ENCODE data around the gene ATP9A.

The ATP9A gene

GRCh38 chr20:51800872-51801121 lies 32.6 kb upstream of the ATP9A start:
- Histone ChIP-seq H3K36me3 (ENCODE audit: insufficient read depth, low read length) (no peaks in the 10 kb centered on the region), H3K4me3 (peak overlapping the region; percentile 75), H3K9ac (ENCODE audit: insufficient read length) (peak overlapping the region; percentile 72), H3K9me3 (ENCODE audit: low read depth, low read length) (no peaks in the 10 kb centered on the region), H3K27ac (no peak overlapping the region)
- TF ChIP-seq POLR2AphosphoS5 (IDR thresholded peaks at IDR 0.05; ENCODE audit: borderline replicate concordance, low read depth, low read length) (no peak), FOXP2 (optimal IDR thresholded peaks at IDR 0.05; ENCODE audit: control extremely low read depth, extremely low read length, insufficient read depth) (no peak), EZH2 (IDR thresholded peaks at IDR 0.05) (no peak)
- no peak for DNase-seq (ENCODE audit: low read depth, low spot score)

GRCh38 chr20:51800060-51800871 lies 32.1 kb upstream of the ATP9A start:
- peak overlapping the region; percentile 72 for H3K9ac ChIP-seq (ENCODE audit: insufficient read length)
- no peak overlapping the region for H3K27ac ChIP-seq
- H3K36me3 ChIP-seq (ENCODE audit: insufficient read depth, low read length): no peaks in the 10 kb centered on the region
- TF ChIP-seq FOXP2 (optimal IDR thresholded peaks at IDR 0.05; ENCODE audit: control extremely low read depth, extremely low read length, insufficient read depth) (no peak), POLR2AphosphoS5 (IDR thresholded peaks at IDR 0.05; ENCODE audit: borderline replicate concordance, low read depth, low read length) (no peak), EZH2 (IDR thresholded peaks at IDR 0.05) (no peak)
- H3K4me3 ChIP-seq: peak overlapping the region; percentile 75
- H3K9me3 ChIP-seq (ENCODE audit: low read depth, low read length): no peaks in the 10 kb centered on the region
- no peak for DNase-seq (ENCODE audit: low read depth, low spot score)

- H3K9ac ChIP-seq (ENCODE audit: insufficient read length): no peak overlapping the region
- no peak overlapping the region for H3K27ac ChIP-seq
- H3K36me3 ChIP-seq (ENCODE audit: insufficient read depth, low read length): no peaks in the 10 kb centered on the region
- DNase-seq (ENCODE audit: low read depth, low spot score): no peak
- no peak overlapping the region for H3K4me3 ChIP-seq
- H3K9me3 ChIP-seq (ENCODE audit: low read depth, low read length): no peaks in the 10 kb centered on the region
- TF ChIP-seq EZH2 (IDR thresholded peaks at IDR 0.05): no peak
- no peak for TF ChIP-seq FOXP2 (optimal IDR thresholded peaks at IDR 0.05; ENCODE audit: control extremely low read depth, extremely low read length, insufficient read depth)
- TF ChIP-seq POLR2AphosphoS5 (IDR thresholded peaks at IDR 0.05; ENCODE audit: borderline replicate concordance, low read depth, low read length): no peak
Observed at GRCh38 chr20:51799401-51799860, 31.2 kb upstream of the ATP9A start.

DNA sequence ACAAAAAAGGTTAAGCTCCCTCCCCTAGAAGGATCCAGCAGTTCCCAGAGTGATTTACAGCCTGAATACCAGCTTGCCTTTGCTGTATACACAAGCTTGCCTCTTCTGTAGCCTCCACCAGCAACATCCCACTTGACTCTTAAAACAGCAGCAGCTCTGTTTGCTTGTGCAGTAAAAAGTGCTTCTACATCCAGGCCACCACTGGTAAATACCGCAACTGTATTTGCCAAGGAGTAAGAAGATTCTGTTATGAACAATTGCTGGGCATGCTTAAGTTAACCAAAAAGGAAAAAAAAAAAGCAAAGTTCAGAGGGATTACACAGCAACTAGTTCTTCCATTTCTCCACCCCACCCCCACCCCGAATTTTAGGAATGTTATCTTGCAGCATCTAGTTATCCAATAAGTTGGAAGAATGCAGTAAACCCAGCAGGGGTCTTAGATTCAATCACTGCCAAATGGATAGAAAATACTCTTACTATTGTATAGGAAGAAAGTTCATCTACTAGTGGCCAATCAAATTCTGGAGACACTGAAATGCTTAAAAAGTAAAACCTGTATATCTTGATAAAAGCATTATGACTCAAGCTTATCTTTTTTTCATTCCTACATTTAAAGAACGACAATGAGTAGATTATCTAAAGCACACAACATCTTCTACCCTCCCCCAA lies 29.3 kb upstream of the ATP9A start:
- DNase-seq (ENCODE audit: low read depth, low spot score): peak; percentile 35
- Histone ChIP-seq H3K9ac (ENCODE audit: insufficient read length) (no peak overlapping the region), H3K4me3 (peak overlapping the region; percentile 49), H3K27ac (peak overlapping the region; percentile 61), H3K36me3 (ENCODE audit: insufficient read depth, low read length) (no peaks in the 10 kb centered on the region), H3K9me3 (ENCODE audit: low read depth, low read length) (no peaks in the 10 kb centered on the region)
- TF ChIP-seq EZH2 (IDR thresholded peaks at IDR 0.05) (no peak), POLR2AphosphoS5 (IDR thresholded peaks at IDR 0.05; ENCODE audit: borderline replicate concordance, low read depth, low read length) (no peak), FOXP2 (optimal IDR thresholded peaks at IDR 0.05; ENCODE audit: control extremely low read depth, extremely low read length, insufficient read depth) (no peak)

- H3K9ac ChIP-seq (ENCODE audit: insufficient read length): no peak overlapping the region
- H3K36me3 ChIP-seq (ENCODE audit: insufficient read depth, low read length): no peaks in the 10 kb centered on the region
Observed at GRCh38 chr20:51796340-51796739, 28.1 kb upstream of the ATP9A start.

DNA sequence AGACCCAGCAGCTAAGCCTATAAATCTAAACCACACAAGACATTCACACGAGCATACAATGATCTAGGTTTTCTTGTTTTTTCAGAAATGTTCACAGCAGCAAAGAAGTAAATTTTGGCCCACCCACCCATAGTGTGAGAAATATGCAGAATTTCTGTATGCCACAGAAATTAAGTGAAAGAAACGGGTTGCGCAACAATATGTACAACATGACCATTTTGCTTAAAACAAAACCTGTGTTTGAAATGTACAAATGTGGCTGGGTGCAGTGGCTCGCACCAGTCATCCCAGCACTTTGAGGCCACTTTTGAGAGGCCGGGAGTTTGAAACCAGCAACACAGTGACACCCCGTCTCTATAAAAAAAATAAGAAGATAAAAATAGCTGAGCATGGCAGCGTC lies 24.8 kb upstream of the ATP9A start:
- Histone ChIP-seq H3K9me3 (ENCODE audit: low read depth, low read length) (no peaks in the 10 kb centered on the region), H3K4me3 (no peak overlapping the region), H3K9ac (ENCODE audit: insufficient read length) (no peak overlapping the region), H3K27ac (no peak overlapping the region), H3K36me3 (ENCODE audit: insufficient read depth, low read length) (no peaks in the 10 kb centered on the region)
- no peak for TF ChIP-seq FOXP2 (optimal IDR thresholded peaks at IDR 0.05; ENCODE audit: control extremely low read depth, extremely low read length, insufficient read depth)
- TF ChIP-seq EZH2 (IDR thresholded peaks at IDR 0.05): no peak
- TF ChIP-seq POLR2AphosphoS5 (IDR thresholded peaks at IDR 0.05; ENCODE audit: borderline replicate concordance, low read depth, low read length): no peak
- DNase-seq (ENCODE audit: low read depth, low spot score): no peak

More at GRCh38 chr20:51796340-51796739, 28.1 kb upstream of the ATP9A start:
- H3K9me3 ChIP-seq (ENCODE audit: low read depth, low read length): no peaks in the 10 kb centered on the region
- DNase-seq (ENCODE audit: low read depth, low spot score): no peak
- TF ChIP-seq FOXP2 (optimal IDR thresholded peaks at IDR 0.05; ENCODE audit: control extremely low read depth, extremely low read length, insufficient read depth) (no peak), POLR2AphosphoS5 (IDR thresholded peaks at IDR 0.05; ENCODE audit: borderline replicate concordance, low read depth, low read length) (no peak), EZH2 (IDR thresholded peaks at IDR 0.05) (no peak)
- H3K27ac ChIP-seq: no peak overlapping the region
- no peak overlapping the region for H3K4me3 ChIP-seq

- Histone ChIP-seq H3K4me3 (no peak overlapping the region), H3K9me3 (ENCODE audit: low read depth, low read length) (no peaks in the 10 kb centered on the region), H3K27ac (no peak overlapping the region), H3K9ac (ENCODE audit: insufficient read length) (no peak overlapping the region), H3K36me3 (ENCODE audit: insufficient read depth, low read length) (no peaks in the 10 kb centered on the region)
- TF ChIP-seq EZH2 (IDR thresholded peaks at IDR 0.05) (no peak), POLR2AphosphoS5 (IDR thresholded peaks at IDR 0.05; ENCODE audit: borderline replicate concordance, low read depth, low read length) (no peak), FOXP2 (optimal IDR thresholded peaks at IDR 0.05; ENCODE audit: control extremely low read depth, extremely low read length, insufficient read depth) (no peak)
- DNase-seq (ENCODE audit: low read depth, low spot score): no peak
Observed at GRCh38 chr20:51791626-51792025, 23.4 kb upstream of the ATP9A start.

DNA sequence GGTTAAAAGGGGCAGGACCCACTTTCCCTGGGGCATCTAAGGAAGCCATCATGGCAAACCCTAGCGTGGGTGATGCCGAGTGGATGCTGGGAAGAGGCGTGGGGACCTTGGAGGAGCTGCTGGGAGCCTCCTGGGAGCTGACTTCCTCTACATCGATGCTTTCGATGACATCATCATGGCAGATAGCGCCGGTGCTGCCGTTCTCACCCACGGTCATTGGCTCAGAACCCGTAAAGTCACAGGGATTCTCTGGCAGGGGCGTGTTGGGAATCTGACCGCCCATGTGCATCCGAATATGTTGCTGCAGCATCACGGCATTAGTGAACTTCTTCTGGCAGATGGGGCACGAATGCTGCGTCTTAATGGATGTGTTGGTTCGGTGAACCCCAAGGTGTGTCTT lies 22.1 kb upstream of the ATP9A start:
- DNase-seq (ENCODE audit: low read depth, low spot score): no peak
- no peak overlapping the region for H3K9ac ChIP-seq (ENCODE audit: insufficient read length)
- H3K9me3 ChIP-seq (ENCODE audit: low read depth, low read length): no peaks in the 10 kb centered on the region
- no peak overlapping the region for H3K27ac ChIP-seq
- H3K36me3 ChIP-seq (ENCODE audit: insufficient read depth, low read length): no peaks in the 10 kb centered on the region
- no peak overlapping the region for H3K4me3 ChIP-seq
- TF ChIP-seq EZH2 (IDR thresholded peaks at IDR 0.05): no peak

Measured in SK-N-MC (cell line).